ENCODE data around the gene HSBP1L1.

GRCh38 chr18:79940814-79941472 is 23.5 kb upstream of the HSBP1L1 start:
- TF ChIP-seq, protein P1, sequence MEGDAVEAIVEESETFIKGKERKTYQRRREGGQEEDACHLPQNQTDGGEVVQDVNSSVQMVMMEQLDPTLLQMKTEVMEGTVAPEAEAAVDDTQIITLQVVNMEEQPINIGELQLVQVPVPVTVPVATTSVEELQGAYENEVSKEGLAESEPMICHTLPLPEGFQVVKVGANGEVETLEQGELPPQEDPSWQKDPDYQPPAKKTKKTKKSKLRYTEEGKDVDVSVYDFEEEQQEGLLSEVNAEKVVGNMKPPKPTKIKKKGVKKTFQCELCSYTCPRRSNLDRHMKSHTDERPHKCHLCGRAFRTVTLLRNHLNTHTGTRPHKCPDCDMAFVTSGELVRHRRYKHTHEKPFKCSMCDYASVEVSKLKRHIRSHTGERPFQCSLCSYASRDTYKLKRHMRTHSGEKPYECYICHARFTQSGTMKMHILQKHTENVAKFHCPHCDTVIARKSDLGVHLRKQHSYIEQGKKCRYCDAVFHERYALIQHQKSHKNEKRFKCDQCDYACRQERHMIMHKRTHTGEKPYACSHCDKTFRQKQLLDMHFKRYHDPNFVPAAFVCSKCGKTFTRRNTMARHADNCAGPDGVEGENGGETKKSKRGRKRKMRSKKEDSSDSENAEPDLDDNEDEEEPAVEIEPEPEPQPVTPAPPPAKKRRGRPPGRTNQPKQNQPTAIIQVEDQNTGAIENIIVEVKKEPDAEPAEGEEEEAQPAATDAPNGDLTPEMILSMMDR (conservative IDR thresholded peaks at IDR 0.05; ENCODE audit: low read depth, low read length), result no peak
- no peak for TF ChIP-seq EZH2 (IDR thresholded peaks at IDR 0.05; ENCODE audit: low read length, unreplicated experiment)

Measured in PC-3 (cell line).